Liver (tissue), 9 donors: ENCODE results near the gene ARX. TPM values are rescaled to one million over a fixed set of nuclear protein-coding genes. Genes with fewer than 3 reads are reported as not detected.

Source experiments
- DNase-seq: peaks from one replicate; pipeline ENCODE4 v3.0.0-alpha.2; 2017; ENCODE audit warnings: low spot score
- H3K27ac ChIP-seq, 2 donors: one replicate each; pipeline ENCODE4 v1.7.0; 2013; ENCODE audit warnings: inconsistent platforms in 2 of 2, low read length in 2 of 2, control low read depth in 1 of 2, low read depth in 1 of 2, mild to moderate bottlenecking in 1 of 2
- H3K27me3 ChIP-seq, 4 donors: one replicate each; pipeline versions ENCODE4 v1.6.1 to v1.7.0; 2013; ENCODE audit warnings: low read length in 3 of 4, inconsistent platforms in 1 of 4, mild to moderate bottlenecking in 1 of 4, moderate library complexity in 1 of 4; ENCODE audit not compliant: control insufficient read depth in 4 of 4, insufficient read depth in 4 of 4
- H3K36me3 ChIP-seq, 4 donors: one replicate each; pipeline versions ENCODE4 v1.6.1 to v1.7.0; 2013; ENCODE audit warnings: low read length in 3 of 4, mild to moderate bottlenecking in 3 of 4, low read depth in 1 of 4, moderate library complexity in 1 of 4; ENCODE audit not compliant: control insufficient read depth in 4 of 4, insufficient read depth in 3 of 4
- H3K4me1 ChIP-seq, 4 donors: one replicate each; pipeline versions ENCODE4 v1.6.1 to v1.7.0; 2013; ENCODE audit warnings: low read length in 3 of 4, mild to moderate bottlenecking in 3 of 4, moderate library complexity in 1 of 4; ENCODE audit not compliant: control insufficient read depth in 4 of 4, insufficient read depth in 4 of 4
- H3K4me3 ChIP-seq, 3 donors: one replicate each; pipeline versions ENCODE4 v1.6.1 to v1.7.0; 2013; ENCODE audit warnings: low read length in 3 of 3, control low read depth in 1 of 3, low read depth in 1 of 3, mild to moderate bottlenecking in 1 of 3
- H3K9ac ChIP-seq, 2 donors: one replicate each; pipeline ENCODE4 v1.7.0; 2013; ENCODE audit warnings: low read length in 2 of 2, mild to moderate bottlenecking in 2 of 2, moderate library complexity in 2 of 2, control low read depth in 1 of 2, low read depth in 1 of 2
- H3K9me3 ChIP-seq, 4 donors: one replicate each; pipeline versions ENCODE4 v1.6.1 to v1.7.0; 2013; ENCODE audit warnings: low read length in 3 of 4; ENCODE audit not compliant: control insufficient read depth in 4 of 4
- EGR1 ChIP-seq, 2 donors: IDR thresholded peaks; 2 replicates each; pipeline ENCODE4 v1.6.1; 2016 to 2018; ENCODE audit warnings: antibody characterized with exemption in 2 of 2, low read depth in 2 of 2
- FOXA1 ChIP-seq: IDR thresholded peaks from 2 replicates; pipeline ENCODE4 v1.6.1; 2016; ENCODE audit warnings: antibody characterized with exemption
- FOXA2 ChIP-seq: IDR thresholded peaks from 2 replicates; pipeline ENCODE4 v1.6.1; 2016; ENCODE audit warnings: antibody characterized with exemption
- GABPA ChIP-seq, 2 donors: IDR thresholded peaks in 1 of 2; conservative IDR thresholded peaks in 1 of 2; 2 replicates each; pipeline ENCODE4 v1.6.1; 2016; ENCODE audit warnings: antibody characterized with exemption in 2 of 2, mild to moderate bottlenecking in 1 of 2, moderate library complexity in 1 of 2
- HNF4A ChIP-seq, 2 donors: conservative IDR thresholded peaks; 2 replicates each; pipeline ENCODE4 v1.6.1; 2016; ENCODE audit warnings: antibody characterized with exemption in 2 of 2, mild to moderate bottlenecking in 2 of 2
- HNF4G ChIP-seq: IDR thresholded peaks from 2 replicates; pipeline ENCODE4 v1.6.1; 2016; ENCODE audit warnings: antibody characterized with exemption
- JUND ChIP-seq, 2 donors: IDR thresholded peaks; 2 replicates each; pipeline ENCODE4 v1.6.1; 2016; ENCODE audit warnings: antibody characterized with exemption in 2 of 2
- NR2F2 ChIP-seq: IDR thresholded peaks from 2 replicates; pipeline ENCODE4 v1.6.1; 2016; ENCODE audit warnings: antibody characterized with exemption
- RAD21 ChIP-seq, 2 donors: IDR thresholded peaks; 2 replicates each; pipeline ENCODE4 v1.6.1; 2016; ENCODE audit warnings: antibody characterized with exemption in 2 of 2, mild to moderate bottlenecking in 2 of 2
- RXRA ChIP-seq, 2 donors: IDR thresholded peaks; 2 replicates each; pipeline ENCODE4 v1.6.1; 2017 to 2018; ENCODE audit warnings: antibody characterized with exemption in 2 of 2, mild to moderate bottlenecking in 1 of 2
- SP1 ChIP-seq: IDR thresholded peaks from 2 replicates; pipeline ENCODE4 v1.6.1; 2018; ENCODE audit warnings: antibody characterized with exemption, mild to moderate bottlenecking
- TAF1 ChIP-seq: conservative IDR thresholded peaks from 2 replicates; pipeline ENCODE4 v1.6.1; 2016; ENCODE audit warnings: antibody characterized with exemption, mild to moderate bottlenecking
- YY1 ChIP-seq: IDR thresholded peaks from 2 replicates; pipeline ENCODE4 v1.6.1; 2016; ENCODE audit warnings: antibody characterized with exemption, mild to moderate bottlenecking
- WGBS: extraction: QIAGEN DNeasy Blood & Tissue Kit; methylation state at CpG from one replicate; pipeline ENCODE4 v1.1.7; 2013; 5-methylcytosine and 5-hydroxymethylcytosine counted together
- polyA plus RNA-seq, 2 donors: library from polyadenylated mRNA; stranded (reverse) in 1 of 2; unstranded in 1 of 2; fragments of 200-250 nt in 1 of 2; fragments of >200 nt in 1 of 2; fragmentation: Nextera tagmentation in 1 of 2; extraction: Ambion mirVana in 1 of 2; gene quantifications; one replicate each; pipeline versions ENCODE4 v1.2.1 to v1.2.3, GENCODE V29; 2013 to 2015
- total RNA-seq, 2 donors: library from RNA; depleted of rRNA; stranded (reverse); fragments of >200 nt; gene quantifications; one replicate each; pipeline ENCODE4 v1.2.3, GENCODE V29; 2014
- TF ChIP-seq, protein P1 (sequence below): IDR thresholded peaks from 2 replicates; pipeline ENCODE4 v1.6.1; 2016; ENCODE audit warnings: antibody characterized with exemption, mild to moderate bottlenecking
- TF ChIP-seq, protein P2 (sequence below): IDR thresholded peaks from 2 replicates; pipeline ENCODE4 v1.6.1; 2016; ENCODE audit warnings: antibody characterized with exemption
- TF ChIP-seq, protein P3 (sequence below): IDR thresholded peaks from 2 replicates; pipeline ENCODE4 v1.6.1; 2016; ENCODE audit warnings: antibody characterized with exemption
- TF ChIP-seq, protein P4 (sequence below): IDR thresholded peaks from 2 replicates; pipeline ENCODE4 v1.6.1; 2016; ENCODE audit warnings: antibody characterized with exemption
- TF ChIP-seq, protein P5 (sequence below): fragments of 150-350 bp; IDR thresholded peaks from 2 replicates; pipeline ENCODE4 v1.5.1; 2017; ENCODE audit warnings: improper control_type of control experiment, low read depth, low read length; ENCODE audit not compliant: missing input control
- donor health status: healthy.
- donor health status: healthy.
- donor health status: healthy.
- donor health status: healthy.
- donor health status: healthy.

ARX gene
- total and polyA plus RNA-seq, 4 donors, result not detected

- TF ChIP-seq, protein P1, sequence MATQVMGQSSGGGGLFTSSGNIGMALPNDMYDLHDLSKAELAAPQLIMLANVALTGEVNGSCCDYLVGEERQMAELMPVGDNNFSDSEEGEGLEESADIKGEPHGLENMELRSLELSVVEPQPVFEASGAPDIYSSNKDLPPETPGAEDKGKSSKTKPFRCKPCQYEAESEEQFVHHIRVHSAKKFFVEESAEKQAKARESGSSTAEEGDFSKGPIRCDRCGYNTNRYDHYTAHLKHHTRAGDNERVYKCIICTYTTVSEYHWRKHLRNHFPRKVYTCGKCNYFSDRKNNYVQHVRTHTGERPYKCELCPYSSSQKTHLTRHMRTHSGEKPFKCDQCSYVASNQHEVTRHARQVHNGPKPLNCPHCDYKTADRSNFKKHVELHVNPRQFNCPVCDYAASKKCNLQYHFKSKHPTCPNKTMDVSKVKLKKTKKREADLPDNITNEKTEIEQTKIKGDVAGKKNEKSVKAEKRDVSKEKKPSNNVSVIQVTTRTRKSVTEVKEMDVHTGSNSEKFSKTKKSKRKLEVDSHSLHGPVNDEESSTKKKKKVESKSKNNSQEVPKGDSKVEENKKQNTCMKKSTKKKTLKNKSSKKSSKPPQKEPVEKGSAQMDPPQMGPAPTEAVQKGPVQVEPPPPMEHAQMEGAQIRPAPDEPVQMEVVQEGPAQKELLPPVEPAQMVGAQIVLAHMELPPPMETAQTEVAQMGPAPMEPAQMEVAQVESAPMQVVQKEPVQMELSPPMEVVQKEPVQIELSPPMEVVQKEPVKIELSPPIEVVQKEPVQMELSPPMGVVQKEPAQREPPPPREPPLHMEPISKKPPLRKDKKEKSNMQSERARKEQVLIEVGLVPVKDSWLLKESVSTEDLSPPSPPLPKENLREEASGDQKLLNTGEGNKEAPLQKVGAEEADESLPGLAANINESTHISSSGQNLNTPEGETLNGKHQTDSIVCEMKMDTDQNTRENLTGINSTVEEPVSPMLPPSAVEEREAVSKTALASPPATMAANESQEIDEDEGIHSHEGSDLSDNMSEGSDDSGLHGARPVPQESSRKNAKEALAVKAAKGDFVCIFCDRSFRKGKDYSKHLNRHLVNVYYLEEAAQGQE, result no peak
- no peak for TF ChIP-seq FOXA1
These were observed 43.5 kb upstream of the ARX start (continued) for GRCh38 chrX:25059273-25059672.

GRCh38 chrX:25052798-25053534 lies 37.2 kb upstream of the ARX start:
- TF ChIP-seq, protein P1, result no peak
- TF ChIP-seq EGR1 (IDR thresholded peaks at IDR 0.05; ENCODE audit: low read depth in 2 of 2) (no peak), GABPA (IDR thresholded peaks at IDR 0.05 in 1 of 2, conservative IDR thresholded peaks at IDR 0.05 in 1 of 2) (no peak), FOXA1 (no peak), YY1 (no peak), RXRA (IDR thresholded peaks at IDR 0.05) (no peak), NR2F2 (no peak), JUND (IDR thresholded peaks at IDR 0.05) (no peak), TAF1 (no peak), HNF4A (conservative IDR thresholded peaks at IDR 0.05) (no peak), FOXA2 (no peak), HNF4G (no peak), SP1 (no peak), RAD21 (IDR thresholded peaks at IDR 0.05) (no peak)
- TF ChIP-seq, protein P2, sequence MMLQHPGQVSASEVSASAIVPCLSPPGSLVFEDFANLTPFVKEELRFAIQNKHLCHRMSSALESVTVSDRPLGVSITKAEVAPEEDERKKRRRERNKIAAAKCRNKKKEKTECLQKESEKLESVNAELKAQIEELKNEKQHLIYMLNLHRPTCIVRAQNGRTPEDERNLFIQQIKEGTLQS, result no peak
- TF ChIP-seq, protein P3, sequence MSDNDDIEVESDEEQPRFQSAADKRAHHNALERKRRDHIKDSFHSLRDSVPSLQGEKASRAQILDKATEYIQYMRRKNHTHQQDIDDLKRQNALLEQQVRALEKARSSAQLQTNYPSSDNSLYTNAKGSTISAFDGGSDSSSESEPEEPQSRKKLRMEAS, result no peak
- TF ChIP-seq, protein P4, sequence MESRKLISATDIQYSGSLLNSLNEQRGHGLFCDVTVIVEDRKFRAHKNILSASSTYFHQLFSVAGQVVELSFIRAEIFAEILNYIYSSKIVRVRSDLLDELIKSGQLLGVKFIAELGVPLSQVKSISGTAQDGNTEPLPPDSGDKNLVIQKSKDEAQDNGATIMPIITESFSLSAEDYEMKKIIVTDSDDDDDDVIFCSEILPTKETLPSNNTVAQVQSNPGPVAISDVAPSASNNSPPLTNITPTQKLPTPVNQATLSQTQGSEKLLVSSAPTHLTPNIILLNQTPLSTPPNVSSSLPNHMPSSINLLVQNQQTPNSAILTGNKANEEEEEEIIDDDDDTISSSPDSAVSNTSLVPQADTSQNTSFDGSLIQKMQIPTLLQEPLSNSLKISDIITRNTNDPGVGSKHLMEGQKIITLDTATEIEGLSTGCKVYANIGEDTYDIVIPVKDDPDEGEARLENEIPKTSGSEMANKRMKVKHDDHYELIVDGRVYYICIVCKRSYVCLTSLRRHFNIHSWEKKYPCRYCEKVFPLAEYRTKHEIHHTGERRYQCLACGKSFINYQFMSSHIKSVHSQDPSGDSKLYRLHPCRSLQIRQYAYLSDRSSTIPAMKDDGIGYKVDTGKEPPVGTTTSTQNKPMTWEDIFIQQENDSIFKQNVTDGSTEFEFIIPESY, result no peak
- TF ChIP-seq, protein P5, sequence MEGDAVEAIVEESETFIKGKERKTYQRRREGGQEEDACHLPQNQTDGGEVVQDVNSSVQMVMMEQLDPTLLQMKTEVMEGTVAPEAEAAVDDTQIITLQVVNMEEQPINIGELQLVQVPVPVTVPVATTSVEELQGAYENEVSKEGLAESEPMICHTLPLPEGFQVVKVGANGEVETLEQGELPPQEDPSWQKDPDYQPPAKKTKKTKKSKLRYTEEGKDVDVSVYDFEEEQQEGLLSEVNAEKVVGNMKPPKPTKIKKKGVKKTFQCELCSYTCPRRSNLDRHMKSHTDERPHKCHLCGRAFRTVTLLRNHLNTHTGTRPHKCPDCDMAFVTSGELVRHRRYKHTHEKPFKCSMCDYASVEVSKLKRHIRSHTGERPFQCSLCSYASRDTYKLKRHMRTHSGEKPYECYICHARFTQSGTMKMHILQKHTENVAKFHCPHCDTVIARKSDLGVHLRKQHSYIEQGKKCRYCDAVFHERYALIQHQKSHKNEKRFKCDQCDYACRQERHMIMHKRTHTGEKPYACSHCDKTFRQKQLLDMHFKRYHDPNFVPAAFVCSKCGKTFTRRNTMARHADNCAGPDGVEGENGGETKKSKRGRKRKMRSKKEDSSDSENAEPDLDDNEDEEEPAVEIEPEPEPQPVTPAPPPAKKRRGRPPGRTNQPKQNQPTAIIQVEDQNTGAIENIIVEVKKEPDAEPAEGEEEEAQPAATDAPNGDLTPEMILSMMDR, result no peak
- no peak for DNase-seq
- no peaks in the 10 kb centered on the region for H3K27me3 ChIP-seq

More at GRCh38 chrX:25052798-25053534, 37.2 kb upstream of the ARX start:
- no peaks in the 10 kb centered on the region for H3K4me1 ChIP-seq
- H3K36me3 ChIP-seq, result no peaks in the 10 kb centered on the region
- WGBS, result 64% methylated on average over 4 of the region's 4 CpGs
- H3K27ac ChIP-seq, result no peak overlapping the region
- no peak overlapping the region for H3K4me3 ChIP-seq
- no peaks in the 10 kb centered on the region for H3K9me3 ChIP-seq
- H3K9ac ChIP-seq, result no peak overlapping the region
